Upper lobe of left lung (tissue), 4 donors: Measurements from ENCODE around the gene NXPE4.

ENCODE experiments used
- POLR2A ChIP-seq, 4 donors: fragments of 450-650 bp; IDR thresholded peaks; one replicate each; pipeline ENCODE4 v1.5.1; 2016 to 2017; ENCODE audit warnings: antibody characterized with exemption in 4 of 4, mild to moderate bottlenecking in 2 of 4
- TF ChIP-seq, protein P1 (sequence below), 6 experiments: fragments of 450-650 bp in 4 of 6; fragments of 200-600 bp in 2 of 6; sonication (generic) in 2 of 6; IDR thresholded peaks; one replicate each; pipeline ENCODE4 v1.5.1; 2016 to 2019; ENCODE audit warnings: antibody characterized with exemption in 6 of 6

DNA sequence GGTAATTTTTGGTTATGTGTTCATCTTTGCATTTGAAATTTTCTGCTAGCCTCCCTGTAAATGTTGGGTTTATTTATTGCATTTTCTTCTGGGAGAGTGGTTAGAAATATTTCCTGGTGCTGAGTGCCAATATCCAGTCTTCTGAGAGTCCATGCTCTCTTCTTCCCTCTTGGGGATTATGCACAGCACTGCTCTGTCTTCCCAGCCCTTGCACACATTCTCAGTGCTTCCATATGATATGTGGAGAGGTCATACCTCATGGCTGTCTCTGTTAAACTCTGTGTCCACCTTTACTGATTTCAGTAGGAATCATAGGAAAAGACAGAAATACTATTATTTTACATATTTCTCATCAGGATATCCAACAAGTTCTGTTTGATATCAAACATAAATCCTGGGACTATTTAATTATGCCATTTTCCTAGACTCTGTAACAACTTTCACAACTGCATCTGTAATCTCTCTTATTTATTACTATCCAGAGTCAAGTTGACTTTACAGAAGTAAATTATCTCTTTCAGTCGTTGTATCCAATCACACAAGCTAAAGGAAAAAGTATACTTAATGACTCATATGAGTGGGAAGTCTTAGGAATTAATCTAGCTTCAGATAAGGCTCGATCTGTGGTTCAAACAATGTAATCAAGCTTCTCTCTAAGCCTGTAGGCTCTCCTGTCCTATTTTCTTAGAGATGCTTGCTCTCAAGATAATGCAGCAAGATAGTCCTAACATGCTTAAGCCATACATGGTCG lies 33.2 kb downstream of the NXPE4 start:
- TF ChIP-seq, protein P1, sequence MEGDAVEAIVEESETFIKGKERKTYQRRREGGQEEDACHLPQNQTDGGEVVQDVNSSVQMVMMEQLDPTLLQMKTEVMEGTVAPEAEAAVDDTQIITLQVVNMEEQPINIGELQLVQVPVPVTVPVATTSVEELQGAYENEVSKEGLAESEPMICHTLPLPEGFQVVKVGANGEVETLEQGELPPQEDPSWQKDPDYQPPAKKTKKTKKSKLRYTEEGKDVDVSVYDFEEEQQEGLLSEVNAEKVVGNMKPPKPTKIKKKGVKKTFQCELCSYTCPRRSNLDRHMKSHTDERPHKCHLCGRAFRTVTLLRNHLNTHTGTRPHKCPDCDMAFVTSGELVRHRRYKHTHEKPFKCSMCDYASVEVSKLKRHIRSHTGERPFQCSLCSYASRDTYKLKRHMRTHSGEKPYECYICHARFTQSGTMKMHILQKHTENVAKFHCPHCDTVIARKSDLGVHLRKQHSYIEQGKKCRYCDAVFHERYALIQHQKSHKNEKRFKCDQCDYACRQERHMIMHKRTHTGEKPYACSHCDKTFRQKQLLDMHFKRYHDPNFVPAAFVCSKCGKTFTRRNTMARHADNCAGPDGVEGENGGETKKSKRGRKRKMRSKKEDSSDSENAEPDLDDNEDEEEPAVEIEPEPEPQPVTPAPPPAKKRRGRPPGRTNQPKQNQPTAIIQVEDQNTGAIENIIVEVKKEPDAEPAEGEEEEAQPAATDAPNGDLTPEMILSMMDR (IDR thresholded peaks at IDR 0.05), result no peak
- TF ChIP-seq POLR2A (IDR thresholded peaks at IDR 0.05), result no peak
